Measurements from ENCODE around the gene CMSS1.

Gene CMSS1

DNA sequence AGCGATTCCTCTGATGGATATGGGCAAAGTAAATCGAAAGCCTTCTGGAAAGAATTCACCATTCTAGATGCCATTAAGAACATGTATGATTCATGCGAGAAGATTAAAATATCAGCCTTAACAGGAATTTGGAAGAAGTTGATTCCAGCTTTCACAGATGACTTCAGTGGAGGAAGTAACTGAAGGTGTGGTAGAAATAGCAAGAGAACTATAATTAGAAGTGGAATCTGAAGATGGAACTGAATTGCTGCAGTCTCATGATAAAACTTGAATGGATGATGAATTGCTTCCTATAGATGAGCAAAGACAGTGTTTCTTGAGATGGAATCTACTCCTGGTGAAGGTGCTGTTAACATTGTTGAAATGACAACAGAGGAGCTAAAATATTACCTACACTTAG is 413.0 kb downstream of the CMSS1 start:
- DNase-seq (ENCODE audit: low read depth), result no peak
